Measurements from ENCODE around the gene PARVB.

PARVB gene

DNA sequence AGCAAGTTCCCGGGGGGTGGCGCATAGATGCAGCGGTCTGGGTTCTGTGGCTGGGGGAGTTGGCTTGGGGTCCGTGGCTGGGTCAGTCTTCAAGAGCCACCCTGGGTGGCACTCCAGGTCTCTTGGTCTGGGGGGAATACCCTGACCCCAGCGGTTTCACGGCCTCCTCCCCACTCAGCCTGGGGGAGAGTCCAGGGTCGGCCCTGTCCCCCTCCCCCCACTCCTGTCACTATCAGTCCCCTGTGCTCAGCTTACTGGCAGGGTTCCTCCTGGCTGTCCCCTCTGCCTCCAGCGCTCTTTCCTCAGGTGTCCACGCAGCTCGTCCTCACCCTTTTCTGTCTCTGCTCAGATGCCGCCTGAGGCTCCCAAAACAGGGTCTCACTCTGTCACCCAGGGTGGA lies 88.1 kb downstream of the PARVB start:
- CTCF ChIA-PET, result no interaction called here
- DNase-seq (ENCODE audit: low spot score), result no peak
- TF ChIP-seq, protein P1, sequence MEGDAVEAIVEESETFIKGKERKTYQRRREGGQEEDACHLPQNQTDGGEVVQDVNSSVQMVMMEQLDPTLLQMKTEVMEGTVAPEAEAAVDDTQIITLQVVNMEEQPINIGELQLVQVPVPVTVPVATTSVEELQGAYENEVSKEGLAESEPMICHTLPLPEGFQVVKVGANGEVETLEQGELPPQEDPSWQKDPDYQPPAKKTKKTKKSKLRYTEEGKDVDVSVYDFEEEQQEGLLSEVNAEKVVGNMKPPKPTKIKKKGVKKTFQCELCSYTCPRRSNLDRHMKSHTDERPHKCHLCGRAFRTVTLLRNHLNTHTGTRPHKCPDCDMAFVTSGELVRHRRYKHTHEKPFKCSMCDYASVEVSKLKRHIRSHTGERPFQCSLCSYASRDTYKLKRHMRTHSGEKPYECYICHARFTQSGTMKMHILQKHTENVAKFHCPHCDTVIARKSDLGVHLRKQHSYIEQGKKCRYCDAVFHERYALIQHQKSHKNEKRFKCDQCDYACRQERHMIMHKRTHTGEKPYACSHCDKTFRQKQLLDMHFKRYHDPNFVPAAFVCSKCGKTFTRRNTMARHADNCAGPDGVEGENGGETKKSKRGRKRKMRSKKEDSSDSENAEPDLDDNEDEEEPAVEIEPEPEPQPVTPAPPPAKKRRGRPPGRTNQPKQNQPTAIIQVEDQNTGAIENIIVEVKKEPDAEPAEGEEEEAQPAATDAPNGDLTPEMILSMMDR (conservative IDR thresholded peaks at IDR 0.05; ENCODE audit: low read depth), result no peak
- H3K27ac ChIP-seq, result no peak overlapping the region
- POLR2A ChIA-PET (ENCODE audit: low non-redundant PET), result no interaction called here

DNA sequence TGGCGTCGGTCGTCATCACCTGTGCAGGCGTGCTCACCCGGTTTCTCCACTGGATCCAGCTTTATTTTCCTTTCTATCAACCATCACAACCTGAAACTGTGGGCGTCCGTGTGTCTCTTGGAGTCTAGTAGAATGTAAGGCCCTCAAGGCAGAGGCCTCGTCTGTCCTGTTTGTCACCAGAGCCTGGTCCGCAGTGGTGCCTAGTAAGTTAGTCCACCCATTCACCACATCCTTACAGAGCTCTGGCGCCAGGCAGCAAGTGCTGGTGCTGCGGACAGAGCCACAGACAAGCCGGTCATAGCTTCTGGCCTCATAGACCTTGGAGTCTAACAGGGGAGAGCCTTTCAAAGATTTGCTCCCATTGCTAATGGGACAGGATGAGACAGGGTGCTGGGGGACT lies 92.2 kb downstream of the PARVB start:
- DNase-seq (ENCODE audit: low spot score), result no peak
- TF ChIP-seq, protein P1 (conservative IDR thresholded peaks at IDR 0.05; ENCODE audit: low read depth), result no peak
- ChIA-PET POLR2A (ENCODE audit: low non-redundant PET) (no interaction called here), CTCF (no interaction called here)
- no peak overlapping the region for H3K27ac ChIP-seq

DNA sequence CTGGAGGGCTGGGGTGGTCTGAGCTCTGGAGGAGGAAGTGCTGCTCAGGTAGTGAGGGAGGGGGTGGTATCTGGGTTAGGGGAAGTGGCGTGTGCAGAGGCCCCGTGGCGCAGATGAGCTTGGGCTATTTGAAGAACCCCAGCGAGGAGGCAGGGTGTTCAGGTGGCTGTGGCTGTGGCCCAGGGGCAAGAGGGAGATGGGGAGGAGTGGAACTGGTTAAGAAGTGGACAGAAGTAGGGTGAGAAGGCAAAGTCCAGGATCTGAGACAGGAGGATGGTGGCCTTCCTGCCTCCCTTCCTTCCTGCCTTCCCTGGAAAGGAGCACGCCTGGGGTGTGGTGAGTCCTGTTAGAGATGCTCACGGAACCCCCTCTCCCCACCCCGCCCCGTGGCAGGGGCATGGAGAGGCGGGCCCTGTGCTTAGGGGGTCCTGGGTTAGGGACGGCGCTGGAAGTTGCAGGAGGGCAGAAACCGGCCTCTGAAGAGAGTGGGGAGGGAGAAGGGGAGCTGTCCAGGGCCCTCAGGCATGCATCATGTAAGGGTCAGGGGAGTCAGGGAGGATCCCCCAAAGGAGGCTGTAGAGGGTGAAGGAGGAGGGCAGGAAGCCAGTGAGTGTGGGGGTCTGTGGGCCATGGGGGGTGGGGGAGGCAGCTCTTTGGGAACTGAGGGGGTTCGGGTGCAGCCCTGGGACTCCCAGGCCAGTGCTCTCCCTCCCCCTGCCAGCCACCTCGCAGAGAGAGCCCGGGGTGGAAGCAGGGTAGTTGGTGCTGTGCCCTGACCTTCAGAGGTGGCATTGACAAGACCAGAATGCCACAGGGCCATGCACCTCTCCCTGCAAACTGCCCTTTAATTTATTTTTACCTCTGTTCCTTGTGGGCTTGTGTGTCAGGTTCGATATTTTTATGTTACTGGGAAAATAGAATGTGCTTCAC lies 92.9 kb downstream of the PARVB start:
- POLR2A ChIA-PET (ENCODE audit: low non-redundant PET), result no interaction called here

DNA sequence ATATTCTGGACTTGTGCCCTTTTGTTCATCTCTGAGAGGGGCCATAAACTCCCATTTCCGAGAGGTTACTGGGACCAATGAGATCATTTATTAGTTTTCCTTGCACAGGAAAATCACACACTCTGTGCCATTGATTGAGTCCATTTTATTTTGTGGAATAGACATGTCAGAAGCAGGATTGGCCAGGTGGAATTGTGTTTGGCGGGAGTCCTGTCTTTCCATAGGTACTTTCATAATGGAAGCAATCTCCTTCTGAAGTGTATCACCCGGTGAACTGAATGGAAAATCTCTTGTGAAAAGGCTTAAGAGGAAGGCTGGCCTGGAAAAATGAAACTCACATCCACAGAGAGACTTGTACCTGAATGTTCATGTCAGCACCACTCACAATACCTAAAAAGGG lies 93.6 kb downstream of the PARVB start:
- ChIA-PET POLR2A (ENCODE audit: low non-redundant PET) (no interaction called here), CTCF (no interaction called here)
- TF ChIP-seq, protein P1 (conservative IDR thresholded peaks at IDR 0.05; ENCODE audit: low read depth), result no peak
- DNase-seq (ENCODE audit: low spot score), result no peak
- no peak overlapping the region for H3K27ac ChIP-seq

More for the DNA sequence above, 92.9 kb downstream of the PARVB start:
- H3K27ac ChIP-seq, result no peak overlapping the region
- CTCF ChIA-PET, result no interaction called here
- DNase-seq (ENCODE audit: low spot score), result no peak
- TF ChIP-seq, protein P1 (conservative IDR thresholded peaks at IDR 0.05; ENCODE audit: low read depth), result no peak

DNA sequence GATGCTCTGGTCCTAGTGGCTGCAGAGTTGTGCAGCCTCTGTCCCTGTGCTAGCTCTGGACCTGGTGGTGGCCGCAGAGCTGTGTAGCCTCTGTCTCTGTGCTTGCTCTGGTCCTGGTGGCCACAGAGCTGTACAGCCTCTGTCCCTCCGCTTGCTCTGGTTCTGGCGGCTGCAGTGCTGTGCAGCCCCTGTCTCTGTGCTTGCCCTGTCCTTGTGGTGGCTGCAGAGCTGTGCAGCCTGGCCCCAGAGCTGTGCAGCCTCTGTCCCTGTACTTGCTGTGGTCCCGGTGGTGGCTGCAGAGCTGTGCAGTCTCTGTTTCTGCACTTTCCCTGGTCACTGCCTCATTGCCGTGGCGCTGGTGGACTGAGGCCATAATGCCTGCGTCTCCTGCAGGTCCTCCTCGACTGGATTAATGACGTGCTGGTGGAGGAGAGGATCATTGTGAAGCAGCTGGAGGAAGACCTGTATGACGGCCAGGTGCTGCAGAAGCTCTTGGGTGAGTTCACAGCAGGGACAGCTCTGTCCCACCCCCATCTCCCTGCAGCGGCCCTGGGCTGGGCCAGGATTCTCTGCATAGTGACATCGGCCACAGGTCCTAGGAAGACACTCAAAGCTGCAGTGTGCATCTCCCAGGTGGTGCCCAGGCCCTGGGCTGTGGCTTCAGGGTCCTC lies 94.7 kb downstream of the PARVB start:
- TF ChIP-seq, protein P1 (conservative IDR thresholded peaks at IDR 0.05; ENCODE audit: low read depth), result no peak
- CTCF ChIA-PET, result interaction anchor here (0.6 kb wide), 1 partner anchor 66 kb away, joined by 3 read pairs; no protein-coding TSS in a partner anchor
- POLR2A ChIA-PET (ENCODE audit: low non-redundant PET), result no interaction called here
- H3K27ac ChIP-seq, result no peak overlapping the region
- DNase-seq (ENCODE audit: low spot score), result no peak

DNA sequence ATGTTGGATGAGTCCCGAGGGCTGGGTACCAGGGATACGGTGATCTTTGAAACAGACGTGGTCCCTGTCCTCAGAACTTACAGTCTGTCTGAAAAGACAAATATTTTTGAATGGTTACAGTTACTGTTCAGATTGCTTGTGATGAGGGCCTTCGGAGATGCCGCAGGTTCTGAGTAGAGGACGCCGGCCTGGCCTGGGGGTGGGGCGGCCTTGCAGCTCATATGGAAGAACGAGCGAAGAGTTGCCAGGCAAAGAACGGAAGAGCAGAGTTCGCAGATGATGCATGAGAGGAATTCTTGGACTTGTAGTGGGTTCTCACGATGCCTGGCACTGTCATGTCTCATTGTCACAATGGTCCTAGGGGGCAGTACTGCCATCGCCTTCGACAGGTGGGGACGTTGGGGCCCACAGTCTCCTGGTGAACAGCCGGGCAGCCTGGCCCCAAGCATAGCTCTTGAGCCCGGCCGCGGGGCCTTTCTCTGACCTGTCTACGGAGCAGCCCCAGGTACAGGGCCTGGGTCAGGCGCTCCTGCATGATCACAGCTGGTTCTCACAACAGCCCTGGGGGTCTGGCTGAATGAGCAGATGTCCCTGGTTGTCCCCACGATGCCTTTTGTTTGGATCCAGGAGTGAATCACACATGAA lies 95.7 kb downstream of the PARVB start:
- ChIA-PET POLR2A (ENCODE audit: low non-redundant PET) (no interaction called here), CTCF (no interaction called here)
- no peak for DNase-seq (ENCODE audit: low spot score)
- no peak overlapping the region for H3K27ac ChIP-seq
- TF ChIP-seq, protein P1 (conservative IDR thresholded peaks at IDR 0.05; ENCODE audit: low read depth), result no peak
